HFFc6 (cell line): ENCODE results near the gene NACAD. TPM values are rescaled to one million over a fixed set of nuclear protein-coding genes. Genes with fewer than 3 reads are reported as not detected.

Experiments
- DNase-seq: peaks from one replicate; pipeline ENCODE4 v3.0.0-alpha.2; 2018
- H3K27ac Mint-ChIP-seq: 2 replicates; pipeline ENCODE4 v1.8.0; 2020; ENCODE audit warnings: mild to moderate bottlenecking, mixed read lengths
- H3K27me3 Mint-ChIP-seq: 2 replicates; pipeline ENCODE4 v1.8.0; 2021; ENCODE audit warnings: mild to moderate bottlenecking, moderate library complexity, mixed read lengths; ENCODE audit not compliant: insufficient read depth
- H3K36me3 Mint-ChIP-seq: 2 replicates; pipeline ENCODE4 v1.8.0; 2021; ENCODE audit warnings: low read depth, mixed read lengths
- H3K4me1 Mint-ChIP-seq: 2 replicates; pipeline ENCODE4 v1.8.0; 2020; ENCODE audit warnings: low read depth, mixed read lengths
- H3K4me3 Mint-ChIP-seq: 2 replicates; pipeline ENCODE4 v1.8.0; 2020; ENCODE audit warnings: mild to moderate bottlenecking, moderate library complexity, mixed read lengths
- H3K9me3 Mint-ChIP-seq: 2 replicates; pipeline ENCODE4 v1.8.0; 2020; ENCODE audit warnings: mild to moderate bottlenecking, mixed read lengths
- total RNA-seq, 6 experiments: library from RNA; stranded (reverse); fragmentation: NEBNext Ultra II Directional; extraction: Animal tissue kit (Norgen Biotek cat#: 25700); gene quantifications; 2 replicates in 1 of 6; 3 replicates in 5 of 6; pipeline ENCODE4 v1.2.3, GENCODE V29; 2021
- TF ChIP-seq, protein P1 (sequence below): fragments of 200-600 bp; sonication (generic); IDR thresholded peaks from 2 replicates; pipeline ENCODE4 v1.5.0; 2021; ENCODE audit warnings: antibody characterized with exemption, mild to moderate bottlenecking

NACAD gene
- total RNA-seq, 6 experiments from 2014 or later = 5.5 to 10.5 (median 9.6) TPM

DNA sequence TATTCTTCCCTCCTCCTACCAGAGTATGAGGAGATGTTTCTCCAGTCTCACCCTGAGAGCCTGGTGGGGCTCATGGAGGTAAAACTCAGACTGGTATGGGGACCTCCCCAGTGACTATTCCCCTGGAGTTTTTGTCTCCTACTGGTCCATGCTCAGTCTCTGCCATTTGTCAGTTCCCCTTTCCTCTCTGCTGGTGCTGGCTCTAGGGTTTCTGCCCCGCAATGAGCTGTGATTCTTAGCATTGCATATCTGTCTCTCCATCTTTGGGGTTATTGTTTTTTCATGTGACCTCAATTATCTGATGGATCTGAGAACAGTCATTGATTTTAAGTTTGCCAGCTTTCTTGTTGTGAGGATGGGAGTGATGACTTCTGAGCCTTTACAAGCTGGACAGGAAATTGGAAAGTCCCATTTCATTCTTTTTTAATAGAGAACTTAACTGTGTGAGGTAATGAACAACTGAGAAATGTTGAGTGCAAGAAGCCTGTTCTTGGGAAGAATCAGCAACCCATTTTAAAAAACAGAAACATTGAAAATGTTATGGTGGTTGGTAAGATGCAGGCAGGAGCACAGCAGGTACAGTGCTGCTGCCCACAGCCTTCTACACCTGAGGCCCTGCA lies 26.9 kb downstream of the NACAD start:
- Mint-ChIP-seq H3K27ac (no peak overlapping the region), H3K36me3 (peaks cover 12% of the 10 kb centered on the region), H3K4me1 (peaks cover 6% of the 10 kb centered on the region; the same call in 1 of the 2 replicates), H3K4me3 (no peak overlapping the region), H3K9me3 (no peaks in the 10 kb centered on the region), H3K27me3 (no peaks in the 10 kb centered on the region; the same call in 1 of the 2 replicates)
- TF ChIP-seq, protein P1, sequence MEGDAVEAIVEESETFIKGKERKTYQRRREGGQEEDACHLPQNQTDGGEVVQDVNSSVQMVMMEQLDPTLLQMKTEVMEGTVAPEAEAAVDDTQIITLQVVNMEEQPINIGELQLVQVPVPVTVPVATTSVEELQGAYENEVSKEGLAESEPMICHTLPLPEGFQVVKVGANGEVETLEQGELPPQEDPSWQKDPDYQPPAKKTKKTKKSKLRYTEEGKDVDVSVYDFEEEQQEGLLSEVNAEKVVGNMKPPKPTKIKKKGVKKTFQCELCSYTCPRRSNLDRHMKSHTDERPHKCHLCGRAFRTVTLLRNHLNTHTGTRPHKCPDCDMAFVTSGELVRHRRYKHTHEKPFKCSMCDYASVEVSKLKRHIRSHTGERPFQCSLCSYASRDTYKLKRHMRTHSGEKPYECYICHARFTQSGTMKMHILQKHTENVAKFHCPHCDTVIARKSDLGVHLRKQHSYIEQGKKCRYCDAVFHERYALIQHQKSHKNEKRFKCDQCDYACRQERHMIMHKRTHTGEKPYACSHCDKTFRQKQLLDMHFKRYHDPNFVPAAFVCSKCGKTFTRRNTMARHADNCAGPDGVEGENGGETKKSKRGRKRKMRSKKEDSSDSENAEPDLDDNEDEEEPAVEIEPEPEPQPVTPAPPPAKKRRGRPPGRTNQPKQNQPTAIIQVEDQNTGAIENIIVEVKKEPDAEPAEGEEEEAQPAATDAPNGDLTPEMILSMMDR = no peak
- DNase-seq = no peak

DNA sequence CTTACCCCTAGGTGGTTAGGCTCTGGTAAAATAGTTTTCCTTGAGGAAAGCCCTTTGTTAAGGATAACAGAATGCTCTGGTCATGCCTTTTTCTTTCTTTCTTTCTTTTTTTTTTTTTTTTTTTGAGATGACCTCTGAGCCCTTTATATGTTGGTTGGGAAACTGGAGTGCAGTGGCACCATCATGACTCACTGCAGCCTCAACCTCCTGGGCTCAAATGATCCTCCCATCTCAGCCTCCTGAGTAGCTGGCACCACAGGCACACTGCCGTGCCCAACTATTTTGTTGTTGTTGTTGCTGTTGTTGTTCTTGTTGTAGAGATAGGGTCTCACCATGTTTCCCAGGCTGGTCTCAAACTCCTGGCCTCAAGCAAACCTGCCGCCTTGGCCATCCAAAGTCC lies 27.4 kb downstream of the NACAD start:
- no peaks in the 10 kb centered on the region for H3K9me3 Mint-ChIP-seq
- TF ChIP-seq, protein P1 = no peak
- H3K27me3 Mint-ChIP-seq = no peaks in the 10 kb centered on the region; the same call in 1 of the 2 replicates

DNA sequence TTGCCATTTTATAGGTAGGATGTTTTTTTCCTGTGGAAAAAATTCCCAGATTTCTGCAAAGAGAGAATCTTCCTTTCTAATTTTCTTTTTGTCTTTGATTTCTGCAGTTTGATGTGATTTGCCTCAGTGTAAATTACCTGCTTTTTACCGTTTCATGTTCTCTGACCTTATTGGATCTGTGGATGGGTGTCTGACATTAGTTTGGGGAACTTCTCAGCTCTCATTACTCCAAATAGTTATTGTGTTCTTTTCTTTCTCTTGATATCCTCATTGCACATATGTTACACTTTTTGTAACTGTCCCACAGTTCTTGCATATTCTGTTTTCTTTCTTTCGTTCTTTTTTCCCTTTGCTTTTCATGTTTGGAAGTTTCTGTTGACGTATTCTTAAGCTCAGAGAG lies 28.5 kb downstream of the NACAD start:
- TF ChIP-seq, protein P1 = no peak
- Mint-ChIP-seq H3K4me3 (no peak overlapping the region), H3K27me3 (no peaks in the 10 kb centered on the region; the same call in 1 of the 2 replicates), H3K4me1 (peaks cover 6% of the 10 kb centered on the region; the same call in 1 of the 2 replicates), H3K27ac (no peak overlapping the region), H3K36me3 (peaks cover 12% of the 10 kb centered on the region), H3K9me3 (no peaks in the 10 kb centered on the region)
- no peak for DNase-seq

More for the DNA sequence above, 27.4 kb downstream of the NACAD start:
- DNase-seq = no peak
- Mint-ChIP-seq H3K36me3 (peaks cover 12% of the 10 kb centered on the region), H3K4me1 (peaks cover 6% of the 10 kb centered on the region; the same call in 1 of the 2 replicates), H3K27ac (no peak overlapping the region), H3K4me3 (no peak overlapping the region)

DNA sequence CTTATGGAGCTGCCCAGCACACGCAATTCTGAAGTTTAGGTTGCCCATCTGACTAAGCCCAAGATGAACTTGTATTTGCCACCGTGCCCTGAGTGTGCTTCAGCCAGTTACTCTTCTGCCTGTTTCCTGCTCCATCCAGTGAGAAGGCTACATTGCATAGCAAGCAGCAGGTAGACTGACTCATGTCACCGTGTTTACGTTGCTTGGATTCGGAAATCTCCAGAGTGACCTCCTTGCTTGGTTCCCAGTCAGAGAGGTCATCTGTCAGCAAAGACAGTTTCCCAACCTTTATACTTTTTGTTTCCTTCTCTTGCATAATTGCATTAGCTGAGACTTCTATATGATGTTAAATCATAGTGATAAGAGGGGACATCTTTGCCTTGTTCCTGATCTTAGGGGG lies 30.9 kb downstream of the NACAD start:
- Mint-ChIP-seq H3K27me3 (no peaks in the 10 kb centered on the region; the same call in 1 of the 2 replicates), H3K36me3 (peaks cover 7% of the 10 kb centered on the region), H3K27ac (no peak overlapping the region), H3K4me1 (peaks cover 13% of the 10 kb centered on the region), H3K9me3 (no peaks in the 10 kb centered on the region), H3K4me3 (no peak overlapping the region)
- TF ChIP-seq, protein P1 = no peak
- no peak for DNase-seq

DNA sequence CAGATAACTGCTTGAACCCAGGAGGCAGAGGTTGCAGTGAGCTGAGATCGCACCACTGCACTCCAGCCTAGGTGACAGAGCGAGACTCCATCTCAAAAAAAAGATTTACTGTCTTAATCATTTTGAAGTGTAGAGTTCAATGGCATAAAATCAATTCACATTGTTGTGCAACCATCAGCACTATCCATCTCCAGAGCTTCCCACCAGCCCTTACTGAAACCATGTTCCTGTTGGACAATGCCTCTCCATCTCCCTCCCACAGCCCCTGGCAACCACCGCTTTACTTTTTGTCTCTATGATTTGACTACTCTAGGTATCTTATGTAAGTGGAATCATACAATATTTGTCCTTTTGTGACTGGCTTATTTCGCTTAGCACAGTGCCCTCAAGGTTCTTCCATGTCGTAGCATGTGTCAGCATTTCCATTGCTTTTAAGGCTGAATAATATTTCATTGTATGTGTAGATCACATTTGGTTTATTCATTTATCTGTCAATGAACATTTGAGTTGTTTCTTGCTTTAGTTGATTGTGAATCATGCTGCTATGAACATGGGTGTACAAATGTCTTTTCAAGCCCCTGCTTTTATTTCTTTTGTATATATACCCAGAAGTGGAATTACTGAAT lies 33.1 kb downstream of the NACAD start:
- Mint-ChIP-seq H3K27me3 (no peaks in the 10 kb centered on the region; the same call in none of the 2 replicates), H3K27ac (no peak overlapping the region), H3K9me3 (no peaks in the 10 kb centered on the region), H3K4me3 (no peak overlapping the region), H3K4me1 (peaks cover 7% of the 10 kb centered on the region; the same call in 1 of the 2 replicates), H3K36me3 (peaks cover 7% of the 10 kb centered on the region)
- DNase-seq = no peak
- TF ChIP-seq, protein P1 = no peak
